ENCODE results near the gene HOXC11.

Gene HOXC11

GRCh38 chr12:53937596-53938325 lies 35.2 kb upstream of the HOXC11 start:
- peaks cover 98% of the 10 kb centered on the region for H3K27me3 ChIP-seq (ENCODE audit: control insufficient read depth, insufficient read depth, low read length)
- no peaks in the 10 kb centered on the region for H3K4me1 ChIP-seq (ENCODE audit: control insufficient read depth, insufficient read depth, low read length)
- H3K9me3 ChIP-seq (ENCODE audit: control insufficient read depth, insufficient read depth, low read length): no peaks in the 10 kb centered on the region
- H3K9ac ChIP-seq (ENCODE audit: low read depth, low read length): no peak overlapping the region
- H3K4me3 ChIP-seq (ENCODE audit: low read depth, low read length): peak overlapping the region; percentile 4
- H3K36me3 ChIP-seq (ENCODE audit: control insufficient read depth, insufficient read depth, low read length): no peaks in the 10 kb centered on the region

- H3K27me3 ChIP-seq (ENCODE audit: control insufficient read depth, insufficient read depth, low read length): peaks cover 98% of the 10 kb centered on the region
- peak within 1 kb of the TSS; percentile 4 for H3K4me3 ChIP-seq (ENCODE audit: low read depth, low read length)
Measured at GRCh38 chr12:53938326-53939140, 34.4 kb upstream of the HOXC11 start, which contains the start of gene HOXC13. Gene HOXC13, plus strand, starts transcription at chr12:53938831. Its CDS starts 76 bp downstream, at chr12:53938907.

GRCh38 chr12:53939141-53940108 lies 33.5 kb upstream of the HOXC11 start:
- no peaks in the 10 kb centered on the region for H3K9me3 ChIP-seq (ENCODE audit: control insufficient read depth, insufficient read depth, low read length)
- H3K9ac ChIP-seq (ENCODE audit: low read depth, low read length): no peak overlapping the region
- peaks cover 98% of the 10 kb centered on the region for H3K27me3 ChIP-seq (ENCODE audit: control insufficient read depth, insufficient read depth, low read length)
- no peaks in the 10 kb centered on the region for H3K4me1 ChIP-seq (ENCODE audit: control insufficient read depth, insufficient read depth, low read length)
- no peak overlapping the region for H3K4me3 ChIP-seq (ENCODE audit: low read depth, low read length)
- H3K36me3 ChIP-seq (ENCODE audit: control insufficient read depth, insufficient read depth, low read length): no peaks in the 10 kb centered on the region

More at GRCh38 chr12:53938326-53939140, 34.4 kb upstream of the HOXC11 start, which contains the start of gene HOXC13:
- H3K4me1 ChIP-seq (ENCODE audit: control insufficient read depth, insufficient read depth, low read length): no peaks in the 10 kb centered on the region
- H3K9ac ChIP-seq (ENCODE audit: low read depth, low read length): no peak within 1 kb of the TSS
- H3K36me3 ChIP-seq (ENCODE audit: control insufficient read depth, insufficient read depth, low read length): no peaks in the 10 kb centered on the region
- no peaks in the 10 kb centered on the region for H3K9me3 ChIP-seq (ENCODE audit: control insufficient read depth, insufficient read depth, low read length)

GRCh38 chr12:53940443-53941014 lies 32.4 kb upstream of the HOXC11 start:
- Histone ChIP-seq H3K9ac (ENCODE audit: low read depth, low read length) (no peak overlapping the region), H3K4me3 (ENCODE audit: low read depth, low read length) (peak overlapping the region; percentile 10), H3K36me3 (ENCODE audit: control insufficient read depth, insufficient read depth, low read length) (no peaks in the 10 kb centered on the region), H3K4me1 (ENCODE audit: control insufficient read depth, insufficient read depth, low read length) (no peaks in the 10 kb centered on the region), H3K9me3 (ENCODE audit: control insufficient read depth, insufficient read depth, low read length) (no peaks in the 10 kb centered on the region), H3K27me3 (ENCODE audit: control insufficient read depth, insufficient read depth, low read length) (peaks cover 98% of the 10 kb centered on the region)

- Histone ChIP-seq H3K27me3 (ENCODE audit: control insufficient read depth, insufficient read depth, low read length) (peaks cover 98% of the 10 kb centered on the region), H3K4me1 (ENCODE audit: control insufficient read depth, insufficient read depth, low read length) (no peaks in the 10 kb centered on the region), H3K36me3 (ENCODE audit: control insufficient read depth, insufficient read depth, low read length) (no peaks in the 10 kb centered on the region), H3K4me3 (ENCODE audit: low read depth, low read length) (no peak overlapping the region), H3K9me3 (ENCODE audit: control insufficient read depth, insufficient read depth, low read length) (no peaks in the 10 kb centered on the region), H3K9ac (ENCODE audit: low read depth, low read length) (no peak overlapping the region)
Measured at GRCh38 chr12:53941187-53941586, 31.7 kb upstream of the HOXC11 start.

GRCh38 chr12:53941750-53942149 lies 31.2 kb upstream of the HOXC11 start:
- Histone ChIP-seq H3K4me1 (ENCODE audit: control insufficient read depth, insufficient read depth, low read length) (no peaks in the 10 kb centered on the region), H3K9me3 (ENCODE audit: control insufficient read depth, insufficient read depth, low read length) (no peaks in the 10 kb centered on the region), H3K4me3 (ENCODE audit: low read depth, low read length) (no peak overlapping the region), H3K36me3 (ENCODE audit: control insufficient read depth, insufficient read depth, low read length) (no peaks in the 10 kb centered on the region), H3K9ac (ENCODE audit: low read depth, low read length) (no peak overlapping the region), H3K27me3 (ENCODE audit: control insufficient read depth, insufficient read depth, low read length) (peaks cover 98% of the 10 kb centered on the region)

- H3K4me1 ChIP-seq (ENCODE audit: control insufficient read depth, insufficient read depth, low read length): no peaks in the 10 kb centered on the region
- H3K27me3 ChIP-seq (ENCODE audit: control insufficient read depth, insufficient read depth, low read length): peaks cover 98% of the 10 kb centered on the region
- H3K9ac ChIP-seq (ENCODE audit: low read depth, low read length): no peak overlapping the region
- no peaks in the 10 kb centered on the region for H3K9me3 ChIP-seq (ENCODE audit: control insufficient read depth, insufficient read depth, low read length)
- peak overlapping the region; percentile 1 for H3K4me3 ChIP-seq (ENCODE audit: low read depth, low read length)
- H3K36me3 ChIP-seq (ENCODE audit: control insufficient read depth, insufficient read depth, low read length): no peaks in the 10 kb centered on the region
Measured at GRCh38 chr12:53942467-53942997, 30.4 kb upstream of the HOXC11 start.

GRCh38 chr12:53944209-53944608 lies 28.7 kb upstream of the HOXC11 start:
- Histone ChIP-seq H3K36me3 (ENCODE audit: control insufficient read depth, insufficient read depth, low read length) (no peaks in the 10 kb centered on the region), H3K4me1 (ENCODE audit: control insufficient read depth, insufficient read depth, low read length) (no peaks in the 10 kb centered on the region), H3K27me3 (ENCODE audit: control insufficient read depth, insufficient read depth, low read length) (peaks cover 100% of the 10 kb centered on the region), H3K4me3 (ENCODE audit: low read depth, low read length) (no peak overlapping the region), H3K9ac (ENCODE audit: low read depth, low read length) (no peak overlapping the region), H3K9me3 (ENCODE audit: control insufficient read depth, insufficient read depth, low read length) (no peaks in the 10 kb centered on the region)

GRCh38 chr12:53944907-53945847 lies 27.7 kb upstream of the HOXC11 start:
- H3K9ac ChIP-seq (ENCODE audit: low read depth, low read length): no peak overlapping the region
- peak overlapping the region; percentile 37 for H3K4me3 ChIP-seq (ENCODE audit: low read depth, low read length)
- no peaks in the 10 kb centered on the region for H3K4me1 ChIP-seq (ENCODE audit: control insufficient read depth, insufficient read depth, low read length)
- H3K36me3 ChIP-seq (ENCODE audit: control insufficient read depth, insufficient read depth, low read length): no peaks in the 10 kb centered on the region
- H3K9me3 ChIP-seq (ENCODE audit: control insufficient read depth, insufficient read depth, low read length): no peaks in the 10 kb centered on the region
- peaks cover 100% of the 10 kb centered on the region for H3K27me3 ChIP-seq (ENCODE audit: control insufficient read depth, insufficient read depth, low read length)

- Histone ChIP-seq H3K27me3 (ENCODE audit: control insufficient read depth, insufficient read depth, low read length) (peaks cover 100% of the 10 kb centered on the region), H3K9ac (ENCODE audit: low read depth, low read length) (no peak overlapping the region), H3K4me3 (ENCODE audit: low read depth, low read length) (no peak overlapping the region), H3K9me3 (ENCODE audit: control insufficient read depth, insufficient read depth, low read length) (no peaks in the 10 kb centered on the region), H3K4me1 (ENCODE audit: control insufficient read depth, insufficient read depth, low read length) (no peaks in the 10 kb centered on the region), H3K36me3 (ENCODE audit: control insufficient read depth, insufficient read depth, low read length) (no peaks in the 10 kb centered on the region)
Measured at GRCh38 chr12:53947743-53948142, 25.2 kb upstream of the HOXC11 start.

All from iPS-15b (cell line).